Glutamatergic neuron (in vitro differentiated cells): ENCODE measurements around the gene KCNT1. TPM values are rescaled to one million over a fixed set of nuclear protein-coding genes. Genes with fewer than 3 reads are reported as not detected.

ENCODE experiments used
- DNase-seq: peaks from one replicate; pipeline ENCODE4 v3.0.0; 2022
- H3K27ac Mint-ChIP-seq: one replicate; pipeline ENCODE4 v1.8.0; 2020; ENCODE audit warnings: mild to moderate bottlenecking, mixed read lengths, inconsistent platforms; ENCODE audit not compliant: unreplicated experiment
- H3K27me3 Mint-ChIP-seq: one replicate; pipeline ENCODE4 v1.8.0; 2020; ENCODE audit warnings: mild to moderate bottlenecking, moderate library complexity, mixed read lengths, inconsistent platforms; ENCODE audit not compliant: unreplicated experiment
- H3K36me3 Mint-ChIP-seq: one replicate; pipeline ENCODE4 v1.8.0; 2020; ENCODE audit warnings: mild to moderate bottlenecking, mixed read lengths, inconsistent platforms; ENCODE audit not compliant: unreplicated experiment
- H3K4me1 Mint-ChIP-seq: one replicate; pipeline ENCODE4 v1.8.0; 2020; ENCODE audit warnings: mild to moderate bottlenecking, low read depth, mixed read lengths, inconsistent platforms; ENCODE audit not compliant: unreplicated experiment
- H3K4me3 Mint-ChIP-seq: one replicate; pipeline ENCODE4 v1.8.0; 2020; ENCODE audit warnings: mild to moderate bottlenecking, mixed read lengths, inconsistent platforms; ENCODE audit not compliant: unreplicated experiment
- H3K9me3 Mint-ChIP-seq: one replicate; pipeline ENCODE4 v1.8.0; 2020; ENCODE audit warnings: mild to moderate bottlenecking, moderate library complexity, mixed read lengths, inconsistent platforms; ENCODE audit not compliant: unreplicated experiment
- CTCF ChIP-seq: fragments of 200-600 bp; sonication (generic); IDR thresholded peaks from one replicate; pipeline ENCODE4 v1.5.0; 2021; ENCODE audit not compliant: partially characterized antibody, unreplicated experiment
- total RNA-seq: library from RNA; stranded (reverse); fragmentation: NEBNext Ultra II Directional; extraction: Animal tissue kit (Norgen Biotek cat#: 25700); gene quantifications from one replicate; pipeline ENCODE4 v1.2.1, GENCODE V29; 2021; ENCODE audit not compliant: unreplicated experiment

The KCNT1 gene
- total RNA-seq, 1 donor from 2014 or later, result 0.76 TPM

DNA sequence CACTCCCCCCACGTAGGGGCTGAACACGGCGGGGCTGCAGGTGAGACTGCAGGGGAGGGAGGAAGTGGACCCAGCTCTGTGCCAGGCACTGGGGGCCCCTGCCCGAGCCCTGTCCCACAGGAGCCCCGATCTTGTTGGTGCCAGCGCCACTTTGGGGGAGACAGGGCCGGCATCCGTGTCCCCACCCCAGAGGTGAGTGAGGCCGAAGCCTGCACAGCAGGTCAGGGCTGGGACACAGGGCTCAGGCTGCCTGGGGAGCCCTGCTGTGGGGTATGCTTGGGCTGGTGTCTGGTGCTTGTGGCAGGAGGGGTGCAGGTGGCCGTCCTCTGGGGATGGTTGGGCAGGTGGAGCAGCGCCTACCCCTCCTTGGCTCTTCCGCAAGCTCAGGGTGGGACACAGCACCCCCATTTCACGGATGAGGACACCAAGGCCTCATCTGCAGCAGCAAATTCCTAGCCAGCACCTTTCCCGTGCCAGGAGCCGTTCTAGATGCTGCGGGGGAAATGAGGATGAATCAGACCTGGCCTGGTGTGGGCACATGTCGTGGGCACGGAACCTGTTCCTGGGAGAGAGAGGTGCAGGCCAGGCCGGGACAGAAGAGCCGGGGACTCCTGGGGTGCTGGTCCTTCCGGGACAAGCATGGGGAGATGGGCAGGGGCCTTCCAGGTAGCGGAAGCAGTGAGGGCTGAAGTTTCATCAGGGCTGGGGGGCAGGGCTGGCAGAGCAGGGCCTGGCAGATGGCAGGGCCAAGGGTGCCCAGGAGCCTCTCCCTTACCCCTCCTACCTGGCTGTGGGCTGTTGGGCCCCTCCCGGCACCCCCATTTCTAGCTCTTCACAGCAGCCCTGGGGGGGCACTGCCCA, 35.2 kb downstream of the KCNT1 start:
- Mint-ChIP-seq H3K27me3 (peaks cover 7% of the 10 kb centered on the region), H3K36me3 (peaks cover 6% of the 10 kb centered on the region), H3K4me1 (no peaks in the 10 kb centered on the region), H3K27ac (no peak overlapping the region), H3K4me3 (no peak overlapping the region), H3K9me3 (peaks cover 4% of the 10 kb centered on the region)
- DNase-seq, result no peak
- no peak for TF ChIP-seq CTCF

DNA sequence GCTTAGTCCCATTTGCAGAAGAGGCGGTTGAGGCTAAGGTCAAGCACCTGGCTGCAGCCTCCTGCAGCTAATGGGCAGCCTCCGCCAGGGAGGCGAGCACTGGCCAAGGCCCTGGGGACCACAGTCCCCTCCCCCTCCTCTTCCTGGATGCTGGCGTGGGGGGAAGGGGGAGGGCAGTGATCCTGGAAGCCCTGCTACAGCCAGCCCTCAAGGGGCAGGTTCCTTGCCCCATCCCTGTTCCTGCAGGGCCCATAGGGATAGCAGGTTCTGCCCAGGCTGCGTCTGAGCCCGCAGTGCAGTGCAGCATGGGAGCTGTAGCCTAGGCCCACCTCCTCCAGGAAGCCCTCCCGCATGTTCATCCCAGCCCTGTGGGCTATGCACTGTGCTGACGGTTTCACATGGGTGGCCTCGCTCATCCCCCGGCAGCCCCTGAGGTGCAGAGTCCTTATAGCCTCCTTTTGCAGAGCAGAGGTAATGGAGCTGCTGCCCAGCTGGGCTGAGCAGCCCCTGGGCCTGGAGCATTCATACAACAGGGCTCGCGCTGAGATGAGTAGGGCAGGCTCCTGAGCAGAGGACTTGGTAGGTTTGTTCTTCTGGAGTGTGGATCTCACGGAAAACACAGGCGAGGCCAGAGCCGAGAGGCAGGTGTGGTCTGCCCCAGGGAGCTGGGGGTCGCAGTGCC, 36.0 kb downstream of the KCNT1 start:
- no peak overlapping the region for H3K27ac Mint-ChIP-seq
- DNase-seq, result peak; percentile 56
- peaks cover 7% of the 10 kb centered on the region for H3K27me3 Mint-ChIP-seq
- H3K9me3 Mint-ChIP-seq, result no peaks in the 10 kb centered on the region
- H3K4me1 Mint-ChIP-seq, result peaks cover 2% of the 10 kb centered on the region
- no peaks in the 10 kb centered on the region for H3K36me3 Mint-ChIP-seq
- TF ChIP-seq CTCF, result no peak
- no peak overlapping the region for H3K4me3 Mint-ChIP-seq

- Mint-ChIP-seq H3K4me3 (no peak overlapping the region), H3K27me3 (peaks cover 5% of the 10 kb centered on the region)
Measured at GRCh38 chr9:135739271-135740220, 37.6 kb downstream of the KCNT1 start.

More at GRCh38 chr9:135739271-135740220, 37.6 kb downstream of the KCNT1 start:
- Mint-ChIP-seq H3K27ac (no peak overlapping the region), H3K36me3 (no peaks in the 10 kb centered on the region), H3K4me1 (peaks cover 2% of the 10 kb centered on the region), H3K9me3 (no peaks in the 10 kb centered on the region)
- TF ChIP-seq CTCF, result no peak
- no peak for DNase-seq
